DMS79 (cell line): ENCODE results near the gene UNG.
"Not testable (repeated sequence)": the region's sequence is repeated elsewhere in the genome, so short reads cannot be mapped to it uniquely, and the experiment has no call there.

Experiments
- DNase-seq: peaks from one replicate; lab custom pipeline; 2025; lab: John Stamatoyannopoulos, UW

UNG gene

GRCh38 chr12:109121346-109121880 is 24.0 kb downstream of the UNG start:
- no peak for DNase-seq

DNA sequence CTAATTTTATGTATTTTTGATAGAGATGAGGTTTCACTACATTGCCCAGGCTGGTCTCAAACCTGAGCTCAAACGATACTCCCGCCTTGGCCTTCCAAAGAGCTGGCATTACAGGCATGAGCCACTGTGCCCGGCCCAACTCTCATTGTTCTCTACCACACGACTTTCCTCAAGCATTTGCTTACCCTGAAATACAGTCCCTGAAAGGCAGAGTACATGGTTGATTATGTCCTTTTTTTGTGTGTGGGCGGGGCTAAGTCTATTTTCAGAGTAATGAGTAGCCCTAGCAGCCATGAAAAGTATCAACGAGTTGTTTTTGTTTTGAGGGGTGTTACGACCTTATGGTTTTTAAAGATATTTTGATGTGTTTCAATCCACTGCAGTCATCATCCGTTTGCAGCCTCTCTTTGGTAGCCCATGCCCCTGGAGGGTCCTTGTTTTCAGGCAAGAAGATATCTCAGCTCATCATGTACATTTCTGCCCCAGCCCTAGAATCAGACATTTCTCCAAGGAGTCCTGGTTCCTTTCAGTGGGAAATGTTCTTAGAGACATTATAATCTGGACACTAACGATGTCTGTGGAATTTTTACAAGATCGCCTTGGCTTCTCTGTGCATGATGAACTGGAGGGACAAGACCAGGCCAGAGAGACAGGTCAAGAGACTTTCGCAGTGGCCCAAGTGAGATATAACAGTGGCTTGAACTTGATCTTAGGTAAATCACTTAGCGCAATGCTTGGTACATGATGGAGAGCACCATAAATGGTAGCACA is 27.7 kb downstream of the UNG start:
- no peak for DNase-seq

GRCh38 chr12:109125791-109126190 is 28.4 kb downstream of the UNG start:
- DNase-seq, result no peak

GRCh38 chr12:109126784-109127183 is 29.4 kb downstream of the UNG start:
- DNase-seq, result no peak

DNA sequence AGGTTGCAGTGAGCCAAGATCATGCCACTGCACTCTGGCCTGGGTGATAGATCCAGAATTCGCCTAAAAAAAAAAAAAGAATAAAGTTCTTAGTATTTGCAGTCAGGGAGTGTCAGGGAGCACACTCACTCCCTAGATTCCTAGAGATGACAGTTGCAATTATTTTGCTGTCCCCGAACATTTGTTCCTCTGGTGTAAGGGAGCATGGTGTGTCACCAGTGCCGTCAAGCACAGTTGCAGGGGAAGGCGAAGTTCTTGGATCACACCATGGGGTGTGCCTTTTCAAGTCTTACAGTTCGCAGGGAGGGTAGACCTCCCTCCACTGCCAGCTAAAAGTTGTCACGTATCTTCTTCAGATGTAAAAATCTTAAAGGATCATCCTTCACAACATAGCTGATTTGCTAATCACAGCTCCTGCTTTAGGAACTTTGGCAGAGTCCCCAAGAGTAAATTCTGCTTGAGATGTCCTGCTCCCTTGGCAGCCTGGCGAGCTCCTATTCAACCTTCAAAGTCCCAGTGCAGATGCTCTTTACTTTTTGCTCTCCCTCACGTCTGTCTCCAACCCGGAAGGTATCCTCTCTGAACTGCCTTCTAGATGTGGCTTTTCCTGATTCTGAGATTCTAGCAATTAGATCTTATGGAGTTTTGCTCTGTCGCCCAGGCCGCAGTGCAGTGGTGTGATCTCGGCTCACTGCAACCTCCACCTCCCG is 30.3 kb downstream of the UNG start:
- DNase-seq, result no peak

- DNase-seq, result no peak
Measured at GRCh38 chr12:109130297-109131153, 33.1 kb downstream of the UNG start.

DNA sequence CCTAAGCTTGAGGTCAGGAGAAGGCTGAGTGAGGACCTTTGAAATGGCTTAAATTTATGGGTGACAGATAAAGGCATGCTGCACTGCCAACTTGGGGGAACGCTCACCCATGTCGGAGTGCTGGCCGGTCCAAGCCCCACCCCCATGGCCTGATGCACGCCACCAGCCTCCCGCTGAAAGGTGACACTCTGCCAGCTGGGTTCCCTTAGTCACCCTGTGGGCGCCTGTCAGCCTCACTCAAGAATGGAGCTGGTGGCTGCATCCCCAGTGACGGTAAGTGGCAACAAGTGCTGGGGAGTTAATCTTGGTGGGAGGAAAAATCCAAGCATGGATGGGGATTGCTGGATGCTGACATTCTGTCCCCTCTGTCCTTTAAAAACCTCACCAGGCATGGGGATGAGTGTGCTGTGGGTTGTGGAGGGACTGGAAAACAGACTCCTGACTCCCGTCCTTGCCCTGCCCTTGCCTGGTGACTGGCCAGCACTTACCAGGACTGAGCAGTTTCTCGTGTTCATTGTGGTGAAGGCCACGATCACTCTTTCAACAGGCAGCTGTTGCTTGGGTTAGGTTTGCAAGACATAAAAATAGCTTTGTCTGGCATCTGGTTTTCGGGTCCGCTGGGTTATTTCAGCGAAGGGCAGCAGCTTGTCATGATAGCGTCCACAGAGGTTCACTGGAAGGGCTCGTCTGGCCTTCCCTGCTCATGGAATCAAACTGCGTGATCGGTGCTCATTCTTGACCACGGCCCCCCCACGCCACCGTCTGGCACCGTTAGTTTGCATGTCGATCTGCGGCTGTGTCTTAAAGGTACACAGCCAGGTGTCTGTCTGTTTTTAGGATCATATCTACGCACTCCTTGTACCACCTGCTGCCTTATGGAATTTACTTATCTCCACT is 34.0 kb downstream of the UNG start:
- DNase-seq, result peak; percentile 38

GRCh38 chr12:109134186-109134917 is 37.0 kb downstream of the UNG start:
- no peak for DNase-seq

- no peak for DNase-seq
Measured at GRCh38 chr12:109137055-109137454, 39.7 kb downstream of the UNG start.

DNA sequence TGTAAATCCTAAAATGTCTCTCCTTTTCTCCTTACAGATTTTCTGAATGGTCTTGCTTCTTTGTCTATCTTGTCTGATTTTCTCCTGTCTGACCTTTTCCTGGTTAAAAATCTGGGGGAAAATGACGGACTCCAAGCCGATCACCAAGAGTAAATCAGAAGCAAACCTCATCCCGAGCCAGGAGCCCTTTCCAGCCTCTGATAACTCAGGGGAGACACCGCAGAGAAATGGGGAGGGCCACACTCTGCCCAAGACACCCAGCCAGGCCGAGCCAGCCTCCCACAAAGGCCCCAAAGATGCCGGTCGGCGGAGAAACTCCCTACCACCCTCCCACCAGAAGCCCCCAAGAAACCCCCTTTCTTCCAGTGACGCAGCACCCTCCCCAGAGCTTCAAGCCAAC is 42.0 kb downstream of the UNG start:
- no peak for DNase-seq

GRCh38 chr12:109139791-109140190 is 42.4 kb downstream of the UNG start:
- no peak for DNase-seq

GRCh38 chr12:109140560-109140959 is 43.2 kb downstream of the UNG start:
- DNase-seq, result no peak

- DNase-seq, result no peak
Measured at GRCh38 chr12:109144224-109144623, 46.8 kb downstream of the UNG start.

DNA sequence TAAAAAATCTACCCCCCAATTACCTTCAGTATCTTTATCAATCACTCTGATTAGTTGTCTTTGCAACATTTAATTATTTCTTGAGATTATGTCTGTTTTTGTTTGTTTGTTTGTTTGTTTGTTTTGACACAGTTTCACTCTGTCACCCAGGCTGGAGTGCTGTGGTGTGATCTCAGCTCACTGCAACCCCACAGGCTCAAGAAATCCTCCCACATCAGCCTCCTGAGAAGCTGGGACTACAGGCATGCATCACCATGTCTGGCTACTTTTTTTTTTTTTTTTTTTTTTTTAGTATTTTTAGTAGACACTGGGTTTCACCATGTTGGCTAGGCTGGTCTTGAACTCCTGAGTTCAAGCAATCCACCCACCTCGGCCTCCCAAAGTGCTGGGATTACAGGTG is 49.7 kb downstream of the UNG start:
- DNase-seq, result not testable (repeated sequence)

DNA sequence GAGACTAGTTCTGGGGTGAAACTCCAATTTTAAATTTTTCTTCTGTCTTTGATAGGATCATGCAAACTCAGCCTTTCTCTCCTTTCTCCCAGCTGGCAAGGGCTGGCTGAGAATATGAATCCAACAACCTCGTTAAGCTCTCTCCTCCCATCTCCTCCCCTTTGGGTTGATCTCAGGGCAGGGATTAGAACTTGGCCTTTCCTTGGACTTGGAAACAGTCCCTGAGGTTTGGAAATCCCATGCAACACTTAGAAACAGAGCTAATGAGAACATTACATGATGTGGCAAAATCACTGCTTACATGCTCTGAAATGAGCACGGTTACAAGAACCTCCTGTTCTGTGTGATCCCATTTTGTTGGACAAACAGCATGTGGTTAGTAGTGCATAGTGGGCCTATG is 50.6 kb downstream of the UNG start:
- DNase-seq, result no peak

GRCh38 chr12:109150124-109150640 is 52.8 kb downstream of the UNG start:
- DNase-seq, result no peak

- DNase-seq, result no peak
Measured at GRCh38 chr12:109151457-109151856, 54.1 kb downstream of the UNG start.

DNA sequence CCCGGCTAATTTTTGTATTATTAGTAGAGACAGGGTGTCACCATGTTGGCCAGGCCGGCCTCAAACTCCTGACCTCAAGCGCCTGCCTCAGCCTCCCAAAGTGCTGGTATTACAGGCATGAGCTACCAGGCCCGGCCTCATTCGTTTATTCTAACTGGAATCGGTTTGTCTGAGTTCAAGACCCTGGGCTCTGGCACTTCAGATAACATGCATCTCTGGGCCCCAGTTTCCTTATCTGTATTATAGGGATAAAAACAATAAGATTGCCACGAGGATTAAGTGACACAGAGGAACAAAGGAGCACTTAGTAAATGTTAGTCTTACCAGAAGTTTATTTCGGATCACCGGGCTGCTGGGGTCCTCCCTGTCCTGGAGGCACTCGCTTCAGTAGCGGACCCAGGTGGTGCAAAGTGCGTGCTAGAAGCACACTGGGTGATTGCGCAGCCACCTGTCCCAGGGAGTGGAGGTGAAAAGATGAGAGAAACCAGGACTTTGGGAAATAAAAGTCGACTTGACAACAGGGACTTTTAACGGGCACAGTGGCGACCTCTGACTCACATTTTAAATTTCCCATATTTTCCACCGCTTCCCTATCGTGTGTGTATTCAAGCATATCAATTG is 56.5 kb downstream of the UNG start:
- no peak for DNase-seq

DNA sequence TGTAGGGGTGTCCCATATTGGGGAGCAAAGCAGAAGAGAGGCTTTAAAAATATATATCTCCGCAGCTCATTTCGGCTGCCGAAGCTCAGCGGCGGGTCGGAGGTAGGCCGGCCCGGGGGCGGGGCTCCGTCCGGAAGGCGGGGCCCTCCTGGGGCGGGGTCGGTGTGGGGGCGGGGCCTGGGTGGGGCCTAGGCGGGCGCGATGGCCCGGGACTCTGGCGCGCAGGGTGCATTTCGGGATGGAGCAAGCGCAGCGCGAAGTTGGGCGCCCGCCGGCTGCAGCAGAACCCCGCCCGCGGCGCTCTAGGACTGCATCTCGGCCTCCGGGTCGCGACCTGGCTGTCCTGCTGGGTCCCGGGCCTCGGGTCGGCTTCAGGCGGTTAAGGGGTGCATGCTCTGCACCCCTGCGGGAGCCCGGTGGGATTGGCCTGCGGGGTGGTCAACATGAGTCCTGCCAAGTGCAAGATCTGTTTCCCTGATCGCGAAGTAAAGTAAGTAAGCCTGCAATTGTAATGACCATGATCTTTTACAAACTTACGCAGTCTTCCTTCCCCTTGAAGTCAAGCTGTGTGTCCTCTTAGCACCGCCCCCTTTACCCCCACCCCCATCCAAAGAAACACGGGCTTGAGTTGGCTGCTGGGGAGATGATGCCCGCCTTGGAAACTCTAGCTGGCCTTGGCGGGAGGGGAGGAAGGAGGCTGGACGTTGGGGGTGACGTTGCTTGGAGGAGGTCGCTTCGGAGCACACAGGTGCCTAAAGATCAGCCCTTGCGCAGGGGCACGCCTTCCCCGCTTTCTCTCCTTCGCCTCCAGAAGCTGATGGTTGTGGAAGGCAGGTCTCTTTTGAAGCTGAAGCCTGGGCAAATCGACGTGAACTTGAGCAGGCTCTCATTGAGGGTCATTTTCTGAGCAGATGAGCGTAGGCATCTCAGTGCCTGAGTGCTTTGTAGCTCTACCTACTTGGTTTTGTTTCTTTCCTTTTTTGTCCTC is 57.3 kb downstream of the UNG start:
- DNase-seq, result peak; percentile 88
